GM21576 (cell line): ENCODE results near the gene TCF19.
"Not testable (repeated sequence)": the region's sequence is repeated elsewhere in the genome, so short reads cannot be mapped to it uniquely, and the experiment has no call there.

ENCODE experiments used
- ATAC-seq: cut with Tn5 transposase; IDR thresholded peaks from one replicate; pipeline ENCODE4 v1.9.1; 2021; ENCODE audit warnings: mild to moderate bottlenecking, moderate library complexity; ENCODE audit not compliant: unreplicated experiment

The TCF19 gene

DNA sequence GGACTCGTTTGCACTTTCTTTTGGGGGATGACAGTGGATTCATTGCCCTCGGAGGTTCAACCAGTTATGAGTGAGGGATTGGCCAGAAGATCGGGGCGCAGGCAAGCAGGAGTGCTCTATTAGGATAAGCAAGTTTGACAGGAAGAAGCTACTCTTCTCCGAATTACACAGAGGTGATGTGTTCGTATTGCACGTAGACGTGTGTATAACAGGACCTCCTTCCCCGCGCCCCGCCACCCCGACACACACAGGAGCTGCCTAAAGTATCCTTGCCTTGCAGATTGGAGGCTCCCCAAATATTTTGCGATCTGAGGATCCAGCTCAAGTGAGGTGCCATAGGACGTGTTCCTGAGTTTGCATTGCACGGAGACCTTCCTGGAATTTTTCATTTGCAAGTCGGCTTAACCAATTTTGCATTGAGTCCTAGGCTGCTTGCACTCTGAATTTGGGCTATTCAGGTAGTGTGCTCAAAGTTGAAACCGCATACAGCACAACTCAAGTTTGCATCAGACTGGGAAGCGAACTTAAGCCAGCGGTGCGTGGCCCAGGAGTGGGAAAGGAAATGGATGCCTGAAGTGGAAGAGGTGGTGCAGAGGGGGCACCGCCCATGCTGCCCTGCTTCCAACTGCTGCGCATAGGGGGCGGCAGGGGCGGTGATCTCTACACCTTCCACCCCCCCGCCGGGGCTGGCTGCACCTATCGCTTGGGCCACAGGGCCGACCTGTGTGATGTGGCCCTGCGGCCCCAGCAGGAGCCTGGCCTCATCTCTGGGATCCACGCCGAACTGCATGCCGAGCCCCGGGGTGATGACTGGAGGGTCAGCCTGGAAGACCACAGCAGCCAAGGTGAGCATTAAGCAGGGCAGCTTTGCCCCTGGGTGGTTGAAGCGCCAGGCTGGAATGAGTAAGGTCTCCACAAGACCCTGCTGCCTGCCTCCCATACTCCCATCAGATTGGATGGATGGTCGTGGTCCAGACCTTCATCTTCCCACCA lies 770 bp downstream of the TCF19 start:
- peak; percentile 3 for ATAC-seq

DNA sequence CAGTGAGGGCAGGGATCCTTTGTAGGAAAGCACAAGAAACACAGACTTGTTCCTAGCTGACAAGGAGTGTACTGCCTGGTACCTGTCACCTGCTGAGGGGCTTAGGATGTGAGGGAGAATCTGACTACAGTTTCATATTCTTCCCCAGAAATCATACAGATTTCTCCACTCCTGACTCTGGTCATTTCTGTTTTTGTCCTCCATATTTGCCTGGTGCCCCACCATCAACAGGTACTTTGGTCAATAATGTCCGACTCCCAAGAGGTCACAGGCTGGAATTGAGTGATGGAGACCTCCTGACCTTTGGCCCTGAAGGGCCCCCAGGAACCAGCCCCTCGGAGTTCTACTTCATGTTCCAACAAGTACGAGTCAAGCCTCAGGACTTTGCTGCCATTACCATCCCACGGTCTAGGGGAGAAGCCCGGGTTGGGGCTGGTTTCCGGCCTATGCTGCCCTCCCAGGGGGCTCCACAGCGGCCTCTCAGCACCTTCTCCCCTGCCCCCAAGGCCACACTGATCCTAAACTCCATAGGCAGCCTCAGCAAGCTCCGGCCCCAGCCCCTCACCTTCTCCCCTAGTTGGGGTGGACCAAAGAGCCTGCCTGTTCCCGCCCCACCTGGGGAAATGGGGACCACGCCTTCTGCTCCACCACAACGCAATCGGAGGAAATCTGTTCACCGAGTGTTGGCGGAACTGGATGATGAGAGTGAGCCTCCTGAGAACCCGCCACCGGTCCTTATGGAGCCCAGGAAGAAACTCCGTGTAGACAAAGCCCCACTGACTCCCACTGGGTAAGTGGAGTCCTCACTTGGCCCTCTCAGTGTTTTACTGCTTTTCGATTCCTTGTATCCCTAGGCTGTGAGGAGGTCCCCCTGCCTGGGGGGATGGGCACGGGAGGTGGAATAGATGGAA lies 3.1 kb downstream of the TCF19 start:
- ATAC-seq: no peak

- no peak for ATAC-seq
These were observed 4.2 kb downstream of the TCF19 start for GRCh38 chr6:31162463-31163165.

- no peak for ATAC-seq
These were observed 5.5 kb downstream of the TCF19 start for GRCh38 chr6:31163922-31164321.

- ATAC-seq: not testable (repeated sequence)
These were observed 6.2 kb downstream of the TCF19 start for GRCh38 chr6:31164475-31165063.

DNA sequence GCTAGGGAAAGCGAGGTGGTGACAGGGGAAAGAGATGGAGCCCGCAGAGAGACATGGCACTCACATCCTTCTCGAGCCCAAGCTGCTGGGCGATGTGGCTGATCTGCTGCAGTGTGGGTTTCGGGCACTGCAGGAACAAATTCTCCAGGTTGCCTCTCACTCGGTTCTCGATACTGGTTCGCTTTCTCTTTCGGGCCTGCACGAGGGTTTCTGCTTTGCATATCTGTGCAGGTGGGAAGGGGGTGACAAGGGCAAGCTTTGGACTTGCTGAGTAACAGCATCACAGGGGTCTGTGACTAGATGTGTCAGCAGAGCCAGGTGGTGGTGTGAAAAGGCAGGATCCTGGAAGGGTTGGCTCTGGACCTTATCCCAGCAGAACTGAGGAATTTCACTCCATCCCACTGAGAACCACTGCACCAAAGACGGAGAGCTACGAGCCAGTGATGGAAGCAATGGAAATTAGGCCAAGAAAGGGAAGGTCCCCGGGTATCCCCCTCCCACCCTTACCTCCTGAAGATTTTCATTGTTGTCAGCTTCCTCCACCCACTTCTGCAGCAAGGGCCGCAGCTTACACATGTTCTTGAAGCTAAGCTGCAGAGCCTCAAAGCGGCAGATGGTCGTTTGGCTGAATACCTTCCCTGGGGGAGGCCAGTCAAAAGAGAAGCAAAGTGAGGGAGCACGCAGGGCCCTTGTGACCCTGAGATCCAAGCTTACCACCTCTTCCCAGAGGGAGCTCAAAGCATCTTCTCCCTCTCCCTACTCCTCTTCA lies 6.9 kb downstream of the TCF19 start:
- peak; percentile 67 for ATAC-seq

- no peak for ATAC-seq
These were observed 7.6 kb downstream of the TCF19 start for GRCh38 chr6:31165986-31166385.

- no peak for ATAC-seq
These were observed 10.2 kb downstream of the TCF19 start for GRCh38 chr6:31168606-31169005.

DNA sequence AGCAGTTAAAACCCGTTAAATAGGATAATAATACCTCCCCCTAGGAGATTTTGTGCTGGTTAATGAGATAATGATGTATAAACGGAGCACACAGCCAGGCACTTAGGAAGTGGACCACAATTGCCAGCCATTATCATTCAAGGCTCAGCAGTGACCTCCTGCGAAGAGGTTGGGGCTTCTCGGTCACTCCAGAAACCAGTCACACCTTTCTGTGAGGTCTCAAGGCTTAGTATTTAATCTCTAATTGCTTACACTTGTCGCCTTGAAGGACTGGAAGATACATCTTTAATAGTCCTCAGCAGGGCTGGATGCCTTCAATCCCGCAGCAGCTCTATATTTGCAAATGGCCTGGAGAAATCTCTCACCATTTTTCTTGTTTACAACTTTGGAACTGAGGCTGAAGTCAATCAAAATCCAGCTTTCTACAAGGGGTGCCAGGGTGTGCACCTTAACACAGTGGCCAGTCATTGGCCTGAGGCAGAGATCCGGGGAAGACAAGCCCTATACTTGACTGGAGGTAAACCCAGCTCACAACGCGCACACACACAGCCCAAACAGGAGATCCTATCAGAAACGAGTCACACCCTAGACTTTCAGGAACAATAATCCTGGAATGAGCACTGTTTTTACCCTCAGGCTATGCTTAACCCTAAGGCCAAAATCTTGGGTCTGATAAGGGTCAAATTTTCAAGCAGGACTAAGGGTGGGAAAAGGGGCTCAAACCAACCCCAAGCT lies 10.9 kb downstream of the TCF19 start:
- ATAC-seq: no peak

- ATAC-seq: not testable (repeated sequence)
These were observed 11.6 kb downstream of the TCF19 start for GRCh38 chr6:31169858-31170599.

- no peak for ATAC-seq
These were observed 12.2 kb downstream of the TCF19 start, which contains the start of gene POU5F1 for GRCh38 chr6:31170600-31170881. Gene POU5F1, minus strand, starts transcription at chr6:31170682. Its CDS starts 62 bp downstream, at chr6:31170620.

DNA sequence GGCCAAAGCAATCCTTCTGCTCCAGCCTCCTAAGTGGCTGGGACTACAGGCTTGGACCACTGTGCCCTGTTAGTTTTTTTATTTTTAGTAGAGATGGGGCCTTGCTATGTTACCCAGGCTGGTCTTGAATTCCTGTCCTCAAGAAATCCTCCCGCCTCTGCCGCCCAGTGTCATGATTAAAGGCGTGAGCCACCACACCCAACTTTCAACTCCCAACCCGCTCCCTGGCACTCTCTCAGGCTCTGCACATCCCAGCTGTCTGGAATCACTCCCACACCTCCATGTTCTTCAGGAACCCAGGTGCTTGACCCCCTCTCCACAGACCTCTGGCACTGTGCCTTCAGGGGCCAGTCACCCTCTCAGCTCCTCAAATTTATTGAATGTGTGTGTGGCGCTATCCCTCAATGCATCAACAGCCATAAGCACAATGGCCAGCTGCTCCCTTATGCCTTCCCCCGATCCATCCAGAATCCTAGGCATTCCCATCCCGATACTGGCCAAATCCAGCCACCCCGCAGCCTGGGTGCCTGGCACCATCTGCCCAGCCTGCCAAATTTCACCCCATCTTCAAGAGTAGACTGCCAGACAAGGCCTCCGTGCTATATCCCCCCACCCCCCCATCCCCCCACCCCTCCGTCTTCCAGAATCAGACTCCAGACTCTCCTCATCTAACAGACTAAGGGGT lies 12.7 kb downstream of the TCF19 start:
- no peak for ATAC-seq

DNA sequence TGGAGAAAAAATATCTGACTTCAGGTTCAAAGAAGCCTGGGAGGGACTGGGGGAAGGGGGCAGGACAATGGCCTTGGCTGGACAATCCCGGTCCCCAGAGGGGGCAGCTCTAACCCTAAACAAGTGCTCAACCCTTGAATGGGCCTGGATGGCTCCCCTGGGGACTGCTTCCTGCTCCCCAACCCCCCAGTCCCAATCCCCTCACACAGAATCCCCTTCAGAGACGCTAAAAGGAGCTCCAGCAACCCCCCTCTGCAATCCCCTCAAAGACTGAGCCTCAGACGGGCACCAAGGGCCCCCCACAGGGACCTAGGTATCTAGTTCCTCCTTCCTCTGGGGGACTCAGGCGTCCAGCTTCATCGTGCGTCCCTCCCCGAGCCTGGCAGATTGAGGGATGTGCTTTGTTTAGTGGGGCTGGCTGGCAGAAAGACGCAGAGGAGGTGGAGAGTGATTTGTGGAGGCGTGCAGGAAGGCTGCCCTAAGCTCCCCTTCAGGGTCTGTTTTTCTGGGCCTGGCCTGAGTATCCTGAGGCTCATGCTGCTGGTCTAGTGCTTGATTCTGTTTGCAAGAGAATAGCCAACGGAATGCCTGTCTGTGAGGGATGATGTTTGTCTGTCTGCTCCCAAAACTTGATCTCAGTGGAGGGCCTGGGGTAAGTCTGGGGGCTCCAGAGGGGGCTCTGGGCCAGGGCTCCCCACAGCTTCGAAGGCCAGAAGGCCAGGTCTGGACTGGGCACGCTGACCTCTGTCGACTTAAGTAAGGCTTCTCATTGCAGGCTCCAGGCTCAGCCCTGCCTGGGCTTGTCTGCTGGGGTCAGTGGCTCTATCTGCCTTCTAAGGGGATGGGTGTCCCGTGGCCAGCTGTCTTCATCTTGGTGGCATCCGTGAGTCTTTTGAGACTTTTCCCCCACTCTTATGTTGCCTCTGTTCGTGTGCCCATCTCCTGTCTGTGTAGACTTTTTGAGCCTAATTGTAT lies 13.8 kb downstream of the TCF19 start:
- ATAC-seq: no peak

DNA sequence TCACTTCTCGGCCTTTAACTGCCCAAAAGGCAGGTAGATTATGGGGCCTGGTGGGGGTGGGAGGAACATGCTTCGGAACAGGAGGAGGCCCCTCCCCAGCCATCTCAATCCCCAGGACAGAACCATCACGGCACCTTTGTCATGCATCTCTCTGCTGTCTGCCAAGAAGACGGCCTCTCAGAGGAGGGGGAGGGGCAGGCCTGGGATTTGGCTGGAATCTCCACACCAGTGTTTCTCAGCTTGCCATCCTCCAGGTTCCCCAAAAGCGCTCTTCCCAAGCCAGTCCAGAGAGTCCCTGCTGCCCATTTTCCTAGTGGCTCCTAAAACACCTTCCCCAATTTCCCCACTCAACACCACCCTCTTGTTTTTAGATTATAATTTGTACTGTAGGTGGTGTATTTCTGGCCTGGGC lies 14.6 kb downstream of the TCF19 start:
- no peak for ATAC-seq

GRCh38 chr6:31173406-31173805 lies 15.0 kb downstream of the TCF19 start:
- ATAC-seq: no peak

DNA sequence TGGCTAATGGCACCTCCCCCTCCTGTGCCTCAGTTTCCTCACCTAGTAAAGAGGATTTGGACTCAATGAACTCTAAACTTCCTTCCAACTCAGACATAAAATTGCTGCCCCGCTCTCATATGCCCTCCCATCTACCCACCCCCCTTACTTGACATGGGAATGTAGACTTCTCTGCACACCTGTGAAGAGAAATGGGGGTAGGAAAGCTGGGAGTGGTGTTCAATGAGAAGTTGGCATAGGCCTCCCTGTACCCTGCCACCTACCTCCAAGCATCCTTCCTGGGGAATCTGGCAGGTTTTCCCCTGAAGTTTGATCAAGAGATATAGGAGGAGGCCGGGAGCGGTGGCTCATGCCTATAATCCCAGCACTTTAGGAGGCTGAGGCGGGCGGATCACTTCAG lies 16.0 kb downstream of the TCF19 start:
- ATAC-seq: no peak

DNA sequence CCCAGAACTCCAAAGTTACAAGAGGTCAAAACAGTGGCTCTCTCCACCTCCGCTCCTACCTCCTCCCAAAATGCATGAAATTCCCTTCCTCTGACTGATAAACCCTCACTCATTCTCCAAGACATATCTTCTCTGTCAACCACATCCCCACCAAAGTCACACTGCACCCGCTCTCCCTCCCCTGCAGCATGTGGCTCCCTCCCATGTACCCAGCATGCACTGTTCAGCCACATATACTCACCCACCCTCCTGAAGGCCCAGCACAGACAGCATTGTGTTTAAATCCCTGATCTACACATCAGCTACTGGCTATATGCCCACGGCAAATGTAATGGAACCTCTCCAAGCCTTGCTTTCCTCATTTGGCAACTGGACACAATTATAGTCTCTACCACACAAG lies 17.6 kb downstream of the TCF19 start:
- no peak for ATAC-seq
